H54 (cell line): ENCODE results near the gene CREB3L2.
"Not testable (repeated sequence)": the region's sequence is repeated elsewhere in the genome, so short reads cannot be mapped to it uniquely, and the experiment has no call there.

Experiments
- DNase-seq: peaks from one replicate; pipeline ENCODE4 v3.0.0; 2011; ENCODE audit warnings: low spot score, mixed read lengths; ENCODE audit not compliant: insufficient read length
- FAIRE-seq: peaks from 3 replicates; lab custom pipeline; 2011; peaks lifted over from hg19 to GRCh38; lab: Jason Lieb, UNC
- POLR2A ChIP-seq: IDR thresholded peaks from 2 replicates; pipeline ENCODE4 v1.6.1; 2011; ENCODE audit warnings: low read depth, mild to moderate bottlenecking, low read length

CREB3L2 gene

DNA sequence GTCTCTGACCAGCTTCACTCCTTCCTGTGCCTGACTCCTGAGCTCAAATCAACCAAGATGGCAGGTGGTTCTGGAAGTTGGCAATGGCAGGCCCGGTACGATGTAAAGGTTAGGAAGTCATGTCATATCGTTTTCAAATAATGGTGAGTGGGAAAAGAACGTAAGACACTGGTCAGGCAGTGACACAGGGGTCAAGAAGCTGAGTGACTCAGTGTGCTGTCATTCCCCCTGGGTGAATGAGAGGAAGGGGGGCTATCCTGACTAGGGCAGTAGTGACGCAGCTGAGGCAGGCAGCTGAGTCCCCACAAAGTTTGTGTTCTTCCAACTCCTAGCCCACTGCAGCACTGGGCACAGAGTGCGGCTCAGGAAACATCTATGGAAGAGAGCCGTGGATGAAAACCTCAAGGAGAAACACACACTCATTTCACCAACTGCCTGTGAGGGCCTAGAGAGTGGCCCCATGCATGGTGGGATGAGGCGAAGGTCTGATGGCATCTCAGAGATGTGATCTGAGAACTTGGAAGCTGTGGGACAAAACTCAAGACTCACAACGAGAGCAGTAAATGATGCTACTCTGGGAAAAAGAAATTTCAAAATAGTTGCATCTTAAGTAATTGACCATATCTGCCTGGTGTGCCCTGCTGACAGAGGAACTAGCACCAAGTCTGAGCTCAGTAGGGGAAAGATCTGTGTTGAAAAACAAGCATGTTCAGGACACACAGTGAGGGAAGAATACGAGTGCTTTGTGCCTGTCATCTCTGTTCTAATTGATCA, 23.2 kb downstream of the CREB3L2 start:
- peak; percentile 77 for DNase-seq
- TF ChIP-seq POLR2A = no peak
- peak; percentile 84 for FAIRE-seq

DNA sequence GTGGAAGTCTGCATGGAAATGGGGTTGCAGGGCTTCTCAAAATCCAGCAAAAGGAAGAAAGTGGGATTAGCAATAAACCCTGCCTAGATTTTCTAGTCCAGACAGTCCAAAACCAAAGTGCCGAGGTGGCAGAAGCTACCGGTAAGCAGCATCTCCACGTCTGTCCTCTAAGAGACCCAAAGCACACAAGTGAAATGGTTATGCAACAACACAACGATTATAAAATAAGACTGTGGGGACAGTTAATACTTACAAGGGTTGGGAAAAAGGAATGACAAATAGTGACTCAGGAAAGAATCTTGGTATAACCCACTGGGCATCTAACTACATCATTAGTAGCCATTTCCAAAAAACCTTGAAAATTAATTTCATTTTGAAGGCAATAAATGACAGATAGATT, 24.7 kb downstream of the CREB3L2 start:
- TF ChIP-seq POLR2A = no peak
- DNase-seq (no peak), FAIRE-seq (no peak)

DNA sequence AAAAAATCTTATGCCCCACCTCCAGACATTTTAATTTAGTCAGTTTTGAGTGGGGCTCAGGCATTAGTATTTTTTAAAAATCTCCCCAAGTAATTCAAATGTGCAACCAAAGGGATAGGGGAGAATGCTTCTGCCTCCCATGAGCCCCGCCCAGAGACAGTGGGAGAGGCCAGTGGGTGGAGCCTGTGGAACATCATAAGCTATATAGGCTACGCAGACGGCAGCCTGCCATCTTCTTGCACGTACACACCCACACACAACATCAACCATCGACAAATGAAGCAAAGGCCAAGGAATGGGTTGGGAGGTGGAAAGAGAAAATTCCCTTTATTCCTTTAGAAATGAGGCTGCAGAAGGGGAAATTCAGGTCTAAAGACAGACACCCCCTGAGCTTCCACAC, 25.2 kb downstream of the CREB3L2 start:
- no peak for FAIRE-seq
- TF ChIP-seq POLR2A = no peak

DNA sequence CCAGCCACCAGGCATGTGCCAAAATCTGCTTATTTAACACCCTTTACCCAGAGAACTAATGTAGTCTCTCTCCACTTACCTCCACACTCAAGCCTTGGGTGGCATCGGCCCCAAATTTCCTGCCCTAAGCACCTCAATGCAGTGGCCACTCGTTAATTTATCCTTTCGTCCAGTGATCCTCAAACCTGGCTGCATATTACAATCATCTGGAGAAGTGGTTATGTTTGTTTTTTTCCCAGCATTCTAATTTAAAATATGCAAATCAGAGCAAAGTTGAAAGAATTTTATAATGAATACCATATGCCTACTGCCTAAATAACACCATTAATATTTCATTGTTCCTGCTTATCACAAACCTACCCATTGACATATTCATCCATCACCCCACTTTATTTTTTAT, 25.7 kb downstream of the CREB3L2 start:
- no peak for TF ChIP-seq POLR2A
- no peak for FAIRE-seq
- no peak for DNase-seq

More for the DNA sequence above, 25.2 kb downstream of the CREB3L2 start:
- no peak for DNase-seq

DNA sequence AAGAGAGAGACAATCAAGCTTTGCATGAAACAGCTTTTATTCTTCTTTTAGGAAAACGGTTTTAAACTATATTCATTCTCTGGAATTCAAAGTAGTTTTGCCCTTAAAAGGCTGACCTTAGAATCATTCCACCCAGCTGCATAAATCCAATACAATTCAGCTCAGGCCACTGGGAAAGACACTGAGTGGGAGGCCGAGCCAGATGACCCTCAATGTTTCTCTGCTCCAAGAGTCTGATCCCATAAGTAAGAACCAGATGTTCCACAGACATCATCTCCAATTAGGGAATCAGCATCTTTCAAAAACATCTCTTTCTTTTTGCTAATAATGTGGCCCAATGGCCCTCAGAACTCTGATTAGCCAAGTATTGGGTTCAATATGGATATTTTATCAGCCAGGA, 26.1 kb downstream of the CREB3L2 start:
- FAIRE-seq = no peak
- TF ChIP-seq POLR2A = no peak
- DNase-seq = no peak

DNA sequence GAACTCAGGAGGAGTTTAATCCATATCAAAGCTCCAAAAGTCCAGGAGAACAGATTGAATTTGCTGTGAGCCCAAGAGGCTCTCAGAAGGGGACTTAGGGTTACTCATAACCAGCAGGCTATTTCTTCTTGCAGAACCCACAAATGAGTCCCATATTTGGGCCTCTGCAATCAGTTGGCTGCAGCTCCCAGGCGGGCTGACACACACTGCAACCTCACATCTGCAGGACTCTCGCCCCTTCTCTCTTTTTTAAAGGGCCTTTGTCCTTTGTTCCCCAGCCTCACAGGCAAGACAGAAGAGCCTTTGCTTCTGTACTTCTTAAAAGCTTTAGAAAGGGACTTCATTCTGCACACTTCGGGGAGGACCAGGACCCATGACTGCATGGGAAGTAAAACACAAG, 26.7 kb downstream of the CREB3L2 start:
- FAIRE-seq (no peak), DNase-seq (no peak)
- TF ChIP-seq POLR2A = no peak

DNA sequence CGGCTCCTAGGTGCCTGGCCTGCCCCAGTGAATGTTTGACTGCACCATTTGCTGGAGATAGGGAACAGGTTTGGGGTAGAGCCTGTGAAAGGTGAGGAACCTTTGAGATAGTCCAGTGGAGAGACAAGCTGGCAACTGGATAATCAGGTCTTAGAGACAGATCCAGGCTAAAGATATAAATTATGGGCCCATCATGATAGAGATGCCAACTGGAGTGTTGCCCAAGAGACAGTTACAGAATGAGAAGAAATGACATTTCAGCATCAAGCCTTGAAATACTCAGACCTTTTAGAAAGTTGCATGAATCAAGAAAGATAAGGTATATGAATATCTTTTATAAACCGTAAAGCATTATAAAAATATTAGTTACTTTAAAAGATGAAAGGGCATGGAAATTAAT, 27.1 kb downstream of the CREB3L2 start:
- FAIRE-seq (no peak), DNase-seq (no peak)
- TF ChIP-seq POLR2A = no peak

DNA sequence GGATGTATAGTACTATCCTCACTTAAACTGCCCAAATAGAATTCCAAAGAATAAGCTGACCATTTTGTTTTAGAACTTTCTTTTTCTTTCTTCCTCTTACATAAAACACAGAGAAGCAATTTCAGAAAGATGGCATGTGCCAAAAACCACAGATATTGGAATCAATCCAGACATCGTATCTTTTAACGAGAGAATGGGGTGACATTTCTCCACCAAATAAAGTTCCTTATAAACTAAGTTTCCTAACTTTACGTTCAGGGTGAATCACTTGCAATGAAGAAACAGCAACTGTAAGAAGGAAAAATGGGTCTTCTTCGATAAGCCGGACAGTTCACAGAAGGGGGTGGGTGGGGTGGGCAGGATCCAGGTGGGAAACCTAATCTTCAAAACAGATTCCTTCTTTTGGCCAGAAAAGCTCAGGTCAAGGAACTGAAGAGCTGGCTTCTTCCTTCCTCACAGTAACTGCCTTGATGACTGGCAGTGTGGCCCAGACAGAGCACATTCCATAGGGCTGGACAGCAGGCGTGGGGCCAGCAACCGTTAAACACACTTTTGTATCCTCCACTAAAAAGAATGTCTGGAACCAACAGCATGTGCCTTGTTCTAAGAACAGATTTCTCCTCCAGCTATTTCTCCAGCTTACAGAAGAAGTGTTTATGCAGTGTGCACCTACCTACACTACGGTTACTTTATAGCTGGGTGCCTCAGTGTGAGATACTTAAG, 31.5 kb downstream of the CREB3L2 start:
- TF ChIP-seq POLR2A = no peak
- peak; percentile 44 for DNase-seq
- FAIRE-seq = no peak

DNA sequence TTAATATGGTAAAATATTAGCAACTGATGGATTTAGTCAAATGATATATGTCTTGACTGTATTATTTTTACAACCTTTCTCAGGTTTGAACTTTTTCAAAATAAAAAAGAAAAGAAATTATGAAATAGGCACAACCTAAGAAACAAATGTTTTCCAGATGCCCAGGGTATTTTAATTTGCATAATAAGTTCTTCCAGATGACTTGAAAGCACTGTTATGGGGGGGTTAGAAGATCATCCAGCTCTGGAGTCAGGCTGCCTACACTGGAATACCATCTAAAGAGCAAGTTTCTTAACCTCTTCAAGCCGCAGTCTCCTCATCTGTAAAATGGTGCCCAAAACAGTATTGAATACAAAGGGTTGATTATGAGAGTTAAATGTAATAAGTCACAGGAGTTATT, 32.1 kb downstream of the CREB3L2 start:
- no peak for TF ChIP-seq POLR2A
- FAIRE-seq = no peak
- DNase-seq = no peak

DNA sequence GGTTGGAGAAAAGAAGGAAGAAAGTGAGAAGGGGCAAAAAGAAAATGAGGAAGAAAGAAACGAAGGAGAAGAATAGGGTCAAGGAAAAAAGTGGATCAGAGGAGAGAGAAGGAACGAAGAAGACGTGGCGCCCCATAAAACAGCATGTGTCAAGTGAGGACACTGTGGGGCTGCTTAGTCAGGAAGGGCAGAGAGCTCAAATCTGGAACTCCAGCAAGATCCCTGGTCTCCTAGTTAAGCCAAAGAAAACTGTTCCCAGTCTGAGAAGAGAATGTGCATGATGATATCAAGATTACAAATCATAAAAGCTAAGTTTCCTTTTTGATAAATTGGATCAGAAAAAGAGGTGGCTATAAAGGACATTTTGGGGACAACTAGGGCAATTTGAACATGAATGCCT, 33.0 kb downstream of the CREB3L2 start:
- FAIRE-seq = no peak
- no peak for TF ChIP-seq POLR2A
- no peak for DNase-seq

DNA sequence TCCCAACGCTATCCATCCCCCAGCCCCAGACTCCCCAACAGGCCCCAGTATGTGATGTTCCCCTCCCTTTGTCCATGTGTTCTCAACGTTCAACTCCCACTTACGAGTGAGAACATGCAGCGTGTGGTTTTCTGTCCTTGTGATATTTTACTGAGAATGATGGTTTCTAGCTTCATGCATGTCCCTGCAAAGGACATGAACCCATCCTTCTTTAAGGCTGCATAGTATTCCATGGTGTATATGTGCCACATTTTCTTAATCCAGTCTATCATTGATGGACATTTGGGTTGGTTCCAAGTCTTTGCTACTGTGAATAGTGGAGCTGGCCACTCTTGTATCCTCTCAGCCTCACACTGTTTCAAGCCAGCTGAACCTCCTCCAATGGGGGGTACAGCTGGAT, 33.5 kb downstream of the CREB3L2 start:
- not testable (repeated sequence) for DNase-seq, FAIRE-seq

DNA sequence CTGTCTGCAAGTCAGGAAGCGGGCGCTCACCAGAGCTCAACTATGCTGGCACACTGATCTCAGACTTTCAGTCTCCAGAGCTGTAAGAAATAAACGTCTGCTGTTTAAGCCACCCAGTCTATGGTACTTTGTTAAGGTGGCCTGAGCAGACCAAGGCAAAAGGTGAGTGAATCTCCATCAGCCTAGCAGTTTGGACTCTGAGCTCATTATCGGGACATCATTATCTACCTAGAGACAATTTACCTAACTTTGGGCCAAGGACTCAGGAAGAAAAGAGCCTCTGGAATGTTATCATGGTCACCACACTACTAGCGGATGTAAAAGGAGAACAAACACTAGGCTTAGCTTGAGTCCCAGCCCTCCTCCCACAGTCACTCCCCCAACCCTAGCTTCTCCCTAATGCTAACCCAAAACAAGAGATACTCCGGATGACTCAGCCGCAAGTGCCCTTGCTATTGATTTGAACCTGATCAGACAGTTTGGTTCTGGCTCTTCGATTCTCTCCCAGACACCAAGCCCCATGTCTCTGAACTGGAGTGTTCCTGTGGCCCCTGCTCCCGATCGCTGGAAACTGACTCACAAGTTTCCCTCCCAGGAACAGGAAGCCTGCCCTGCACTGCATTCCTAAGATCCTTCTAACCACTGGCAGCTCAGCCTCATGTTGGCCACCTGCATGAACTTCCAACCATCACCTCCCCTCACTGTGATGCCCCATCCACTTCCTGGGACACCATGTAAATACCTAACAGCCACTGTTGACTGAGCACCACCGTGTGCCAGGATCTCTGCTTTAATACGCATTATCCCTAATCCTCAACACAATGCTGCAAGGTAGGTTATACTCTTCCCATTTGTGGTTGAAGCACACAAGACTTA, 34.5 kb downstream of the CREB3L2 start:
- peak; percentile 34 for DNase-seq
- FAIRE-seq = peak; percentile 6
- TF ChIP-seq POLR2A = no peak

DNA sequence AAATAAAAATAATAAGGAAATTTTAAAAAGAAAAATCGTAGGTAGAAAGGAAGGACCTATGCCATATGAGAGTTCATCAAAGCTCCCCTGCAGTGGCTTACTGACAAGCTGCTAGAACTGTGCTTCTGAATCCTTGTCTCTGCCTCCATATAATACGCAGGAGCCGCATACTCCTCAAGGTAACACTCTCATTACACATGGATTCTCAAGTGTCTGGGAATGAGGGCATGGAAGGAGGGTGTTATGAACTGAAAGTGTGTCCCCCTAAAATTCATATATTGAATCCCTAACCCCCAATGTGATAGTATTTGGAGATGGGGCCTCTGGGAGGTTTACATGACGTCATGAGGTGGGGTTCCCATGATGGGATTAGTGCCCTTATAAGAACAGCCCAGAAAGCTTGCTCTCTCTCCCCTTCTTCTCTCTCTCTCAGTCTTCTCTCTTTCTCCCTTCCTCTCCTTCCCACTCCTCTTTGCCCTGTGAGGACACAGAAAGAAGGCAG, 35.2 kb downstream of the CREB3L2 start:
- FAIRE-seq (no peak), DNase-seq (no peak)

DNA sequence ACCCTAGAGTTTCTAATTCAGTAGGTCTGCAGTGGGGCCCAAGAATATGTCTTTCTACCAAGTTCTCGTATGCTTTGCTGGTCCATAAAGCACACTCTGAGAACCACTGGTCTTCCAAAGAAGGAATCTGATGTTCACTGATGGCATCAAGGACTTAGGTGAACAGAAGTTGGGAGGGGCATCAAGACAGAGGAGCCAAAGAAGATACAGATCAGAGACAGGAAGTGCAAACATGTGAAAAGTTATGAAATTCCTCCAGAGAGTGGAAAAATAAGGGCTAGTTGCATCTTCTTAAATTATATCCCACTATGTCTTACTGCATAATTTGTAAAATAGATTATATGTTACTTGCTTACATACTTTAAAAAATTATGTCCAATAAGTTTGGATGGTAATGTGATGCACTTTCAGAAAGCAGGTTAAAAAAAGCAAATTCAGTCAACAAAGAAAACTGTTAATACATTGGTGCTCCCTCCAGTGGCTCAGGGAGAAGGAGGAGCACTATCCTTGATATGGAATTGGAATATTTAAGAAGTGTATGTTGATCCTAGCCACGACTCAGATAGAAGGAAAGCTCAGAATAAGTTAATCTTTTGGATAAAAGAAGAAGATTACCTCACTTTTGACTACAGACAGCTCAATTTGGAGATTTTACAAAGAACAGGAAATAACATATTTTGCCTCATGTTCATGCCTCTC, 35.8 kb downstream of the CREB3L2 start:
- DNase-seq (no peak), FAIRE-seq (no peak)
- no peak for TF ChIP-seq POLR2A

More for the DNA sequence above, 35.2 kb downstream of the CREB3L2 start:
- TF ChIP-seq POLR2A = no peak
